ENCODE measurements around the gene MRI1.

DNA sequence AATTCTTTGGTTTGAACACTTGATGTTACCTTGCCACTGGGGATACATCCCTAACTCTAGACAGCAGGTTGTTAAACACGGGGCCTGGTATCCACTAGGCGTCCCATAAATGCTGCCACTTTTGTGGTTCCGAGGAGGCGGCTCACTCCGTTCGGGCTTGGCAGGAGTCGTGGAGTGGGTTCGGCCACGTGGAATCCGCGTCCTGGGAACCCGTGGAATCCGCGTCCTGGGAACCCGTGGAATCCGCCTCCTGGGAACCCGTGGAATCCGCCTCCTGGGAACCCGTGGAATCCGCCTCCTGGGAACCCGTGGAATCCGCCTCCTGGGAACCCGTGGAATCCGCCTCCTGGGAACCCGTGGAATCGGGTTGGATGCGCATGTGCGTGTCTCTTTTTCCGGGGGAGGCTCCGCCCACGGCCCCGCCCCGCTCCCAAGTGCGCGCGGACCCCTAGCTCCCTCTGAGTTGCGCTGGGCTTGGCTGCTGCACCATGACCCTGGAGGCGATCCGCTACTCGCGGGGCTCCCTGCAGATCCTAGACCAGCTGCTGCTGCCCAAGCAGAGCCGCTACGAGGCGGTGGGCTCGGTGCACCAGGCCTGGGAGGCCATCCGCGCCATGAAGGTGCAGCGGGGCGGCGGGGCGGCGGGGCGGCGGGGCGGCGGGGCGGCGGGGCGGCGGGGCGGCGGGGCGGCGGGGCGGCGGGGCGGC is at the start of gene MRI1:
- TF ChIP-seq EZH2 (IDR thresholded peaks at IDR 0.05; ENCODE audit: insufficient read depth, poor library complexity, severe bottlenecking), result no peak
- TF ChIP-seq EZH2phosphoT487 (IDR thresholded peaks at IDR 0.05; ENCODE audit: insufficient read depth, low read depth), result no peak

Data from GM23248 (cell line).